ENCODE measurements around the gene MSI1. TPM values are rescaled to one million over a fixed set of nuclear protein-coding genes. Genes with fewer than 3 reads are reported as not detected.

Gene MSI1
- total and polyA plus RNA-seq, 2 of the 13 experiments (the other 11 are each of a cell fraction or from before 2014, with no cell fraction given), result 0.09 to 0.46 TPM

DNA sequence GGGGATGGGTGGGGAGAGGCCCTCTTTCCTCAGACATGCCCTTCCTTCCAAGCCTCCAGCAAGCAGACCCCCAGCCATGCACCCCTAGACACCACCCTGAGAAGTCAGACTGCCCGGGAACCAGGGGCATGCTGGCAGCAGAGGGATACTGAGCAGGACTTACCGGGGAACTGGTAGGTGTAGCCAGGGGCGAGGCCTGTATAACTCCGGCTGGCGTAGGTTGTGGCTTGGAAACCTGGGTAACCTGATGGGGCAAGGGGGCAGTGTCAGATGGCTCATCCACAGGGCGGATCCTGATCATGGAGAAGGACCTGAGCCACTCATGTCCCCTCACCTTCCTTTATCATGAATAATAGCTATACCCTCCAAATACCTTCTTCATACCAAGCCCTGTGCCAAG lies 15.8 kb downstream of the MSI1 start:
- TF ChIP-seq, protein P1, sequence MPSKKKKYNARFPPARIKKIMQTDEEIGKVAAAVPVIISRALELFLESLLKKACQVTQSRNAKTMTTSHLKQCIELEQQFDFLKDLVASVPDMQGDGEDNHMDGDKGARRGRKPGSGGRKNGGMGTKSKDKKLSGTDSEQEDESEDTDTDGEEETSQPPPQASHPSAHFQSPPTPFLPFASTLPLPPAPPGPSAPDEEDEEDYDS (CRISPR knock-in tag; IDR thresholded peaks at IDR 0.05), result no peak
- no peak overlapping the region for H3K27ac ChIP-seq (ENCODE audit: extremely low read length, insufficient read depth, low read length)
- no peak overlapping the region for H3K4me2 ChIP-seq (ENCODE audit: low read depth, low read length)
- H3K36me3 ChIP-seq (replicated peaks in 1 of 2; ENCODE audit: control insufficient read depth in 1 of 2, insufficient read depth in 2 of 2, low read length in 2 of 2), result no peaks in the 10 kb centered on the region
- H4K20me1 ChIP-seq (ENCODE audit: insufficient read depth, low read length), result no peaks in the 10 kb centered on the region
- H3K9me3 ChIP-seq (ENCODE audit: low read length), result no peaks in the 10 kb centered on the region
- ChIA-PET CTCF (ENCODE audit: low intra/inter-chr PET ratio, low total read pairs) (no interaction called here), POLR2A (no interaction called here)
- ATAC-seq (no peak), DNase-seq (ENCODE audit: low spot score) (no peak), FAIRE-seq (no peak)
- in situ Hi-C loops (cut with HindIII; ENCODE audit: extremely low pct_ligation_motif_present, low pct_unique_long_range_greater_than_20kb) (no loop called here), intact Hi-C loops (cut with micrococcal nuclease; ENCODE audit: unreplicated experiment) (no loop called here)
- H3K27me3 ChIP-seq (ENCODE audit: control insufficient read depth in 1 of 2, insufficient read depth in 2 of 2, low read length in 2 of 2), result no peaks in the 10 kb centered on the region
- BruUV-seq (replicated peaks), result no TSS peak
- no peak overlapping the region for H2AFZ ChIP-seq (ENCODE audit: low read length)
- H3K4me1 ChIP-seq (ENCODE audit: insufficient read depth, low read length), result no peaks in the 10 kb centered on the region
- 89% methylated on average over 3 of the region's 6 CpGs for WGBS (ENCODE audit: low lambda C conversion rate)
- H3K9ac ChIP-seq (ENCODE audit: insufficient read depth, low read depth, low read length), result no peak overlapping the region
- no peak overlapping the region for H3K4me3 ChIP-seq (replicated peaks in 1 of 3; ENCODE audit: insufficient read depth in 1 of 3, low read depth in 2 of 3, low read length in 3 of 3)
- no peaks in the 10 kb centered on the region for H3K79me2 ChIP-seq (ENCODE audit: insufficient read depth, low read length)

DNA sequence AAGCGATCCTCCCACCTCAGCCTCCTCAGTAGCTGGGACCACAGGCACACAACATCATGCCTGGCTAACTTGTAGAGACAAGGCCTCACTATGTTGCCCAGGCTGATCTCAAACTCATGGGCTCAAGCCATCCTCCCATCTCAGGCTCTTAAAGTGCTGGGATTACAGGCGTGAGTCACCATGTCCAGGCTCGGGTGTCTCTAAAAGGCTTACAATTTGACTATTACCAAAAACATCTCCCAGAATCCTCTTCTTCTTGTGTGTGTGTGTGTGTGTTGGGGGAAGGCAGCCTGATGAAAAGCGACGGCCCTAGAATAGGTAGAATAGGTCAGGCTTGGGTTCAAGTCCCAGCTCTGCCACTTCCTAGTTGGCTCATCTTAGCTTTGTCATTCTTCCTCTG lies 16.8 kb downstream of the MSI1 start:
- no TSS peak for BruUV-seq (replicated peaks)
- ATAC-seq (no peak), FAIRE-seq (no peak), DNase-seq (ENCODE audit: low spot score) (no peak)
- Histone ChIP-seq H3K9me3 (ENCODE audit: low read length) (no peaks in the 10 kb centered on the region), H3K4me1 (ENCODE audit: insufficient read depth, low read length) (no peaks in the 10 kb centered on the region), H3K4me2 (ENCODE audit: low read depth, low read length) (no peak overlapping the region), H3K27ac (ENCODE audit: extremely low read length, insufficient read depth, low read length) (no peak overlapping the region), H3K9ac (ENCODE audit: insufficient read depth, low read depth, low read length) (no peak overlapping the region), H3K36me3 (replicated peaks in 1 of 2; ENCODE audit: control insufficient read depth in 1 of 2, insufficient read depth in 2 of 2, low read length in 2 of 2) (no peaks in the 10 kb centered on the region), H3K79me2 (ENCODE audit: insufficient read depth, low read length) (no peaks in the 10 kb centered on the region), H3K4me3 (replicated peaks in 1 of 3; ENCODE audit: insufficient read depth in 1 of 3, low read depth in 2 of 3, low read length in 3 of 3) (no peak overlapping the region), H4K20me1 (ENCODE audit: insufficient read depth, low read length) (no peaks in the 10 kb centered on the region), H2AFZ (ENCODE audit: low read length) (no peak overlapping the region), H3K27me3 (ENCODE audit: control insufficient read depth in 1 of 2, insufficient read depth in 2 of 2, low read length in 2 of 2) (no peaks in the 10 kb centered on the region)
- CTCF ChIA-PET (ENCODE audit: low intra/inter-chr PET ratio, low total read pairs), result no interaction called here
- TF ChIP-seq ZNF841 (CRISPR knock-in tag; IDR thresholded peaks at IDR 0.05; ENCODE audit: borderline replicate concordance) (no peak), AGO1 (IDR thresholded peaks at IDR 0.05; ENCODE audit: low read depth, low read length, poor library complexity, severe bottlenecking) (no peak), ZNF746 (CRISPR knock-in tag; IDR thresholded peaks at IDR 0.05) (no peak), ZNF446 (CRISPR knock-in tag; IDR thresholded peaks at IDR 0.05) (no peak), CHD2 (IDR thresholded peaks at IDR 0.05; ENCODE audit: low read depth, low read length) (no peak), GLI4 (CRISPR knock-in tag; IDR thresholded peaks at IDR 0.05; ENCODE audit: borderline replicate concordance) (no peak), HES4 (CRISPR knock-in tag; IDR thresholded peaks at IDR 0.05; ENCODE audit: borderline replicate concordance) (no peak), HCFC1 (IDR thresholded peaks at IDR 0.05; ENCODE audit: low read depth, low read length) (no peak), ATM (IDR thresholded peaks at IDR 0.05; ENCODE audit: borderline replicate concordance) (no peak), SIX1 (CRISPR knock-in tag; IDR thresholded peaks at IDR 0.05; ENCODE audit: borderline replicate concordance) (no peak)
- TF ChIP-seq, protein P2, sequence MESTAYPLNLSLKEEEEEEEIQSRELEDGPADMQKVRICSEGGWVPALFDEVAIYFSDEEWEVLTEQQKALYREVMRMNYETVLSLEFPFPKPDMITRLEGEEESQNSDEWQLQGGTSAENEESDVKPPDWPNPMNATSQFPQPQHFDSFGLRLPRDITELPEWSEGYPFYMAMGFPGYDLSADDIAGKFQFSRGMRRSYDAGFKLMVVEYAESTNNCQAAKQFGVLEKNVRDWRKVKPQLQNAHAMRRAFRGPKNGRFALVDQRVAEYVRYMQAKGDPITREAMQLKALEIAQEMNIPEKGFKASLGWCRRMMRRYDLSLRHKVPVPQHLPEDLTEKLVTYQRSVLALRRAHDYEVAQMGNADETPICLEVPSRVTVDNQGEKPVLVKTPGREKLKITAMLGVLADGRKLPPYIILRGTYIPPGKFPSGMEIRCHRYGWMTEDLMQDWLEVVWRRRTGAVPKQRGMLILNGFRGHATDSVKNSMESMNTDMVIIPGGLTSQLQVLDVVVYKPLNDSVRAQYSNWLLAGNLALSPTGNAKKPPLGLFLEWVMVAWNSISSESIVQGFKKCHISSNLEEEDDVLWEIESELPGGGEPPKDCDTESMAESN (CRISPR knock-in tag; conservative IDR thresholded peaks at IDR 0.05), result no peak
- TF ChIP-seq, protein P3, sequence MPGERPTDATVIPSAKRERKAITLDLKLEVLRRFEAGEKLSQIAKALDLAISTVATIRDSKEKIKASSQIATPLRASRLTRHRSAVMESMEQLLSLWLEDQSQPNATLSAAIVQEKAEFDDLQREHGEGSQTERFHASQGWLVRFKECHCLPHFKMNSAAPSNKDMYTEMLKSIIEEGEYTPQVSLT (CRISPR knock-in tag; IDR thresholded peaks at IDR 0.05; ENCODE audit: borderline replicate concordance, low read depth), result no peak
- TF ChIP-seq, protein P4, sequence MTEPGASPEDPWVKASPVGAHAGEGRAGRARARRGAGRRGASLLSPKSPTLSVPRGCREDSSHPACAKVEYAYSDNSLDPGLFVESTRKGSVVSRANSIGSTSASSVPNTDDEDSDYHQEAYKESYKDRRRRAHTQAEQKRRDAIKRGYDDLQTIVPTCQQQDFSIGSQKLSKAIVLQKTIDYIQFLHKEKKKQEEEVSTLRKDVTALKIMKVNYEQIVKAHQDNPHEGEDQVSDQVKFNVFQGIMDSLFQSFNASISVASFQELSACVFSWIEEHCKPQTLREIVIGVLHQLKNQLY (CRISPR knock-in tag; IDR thresholded peaks at IDR 0.05), result no peak
- TF ChIP-seq, protein P5, sequence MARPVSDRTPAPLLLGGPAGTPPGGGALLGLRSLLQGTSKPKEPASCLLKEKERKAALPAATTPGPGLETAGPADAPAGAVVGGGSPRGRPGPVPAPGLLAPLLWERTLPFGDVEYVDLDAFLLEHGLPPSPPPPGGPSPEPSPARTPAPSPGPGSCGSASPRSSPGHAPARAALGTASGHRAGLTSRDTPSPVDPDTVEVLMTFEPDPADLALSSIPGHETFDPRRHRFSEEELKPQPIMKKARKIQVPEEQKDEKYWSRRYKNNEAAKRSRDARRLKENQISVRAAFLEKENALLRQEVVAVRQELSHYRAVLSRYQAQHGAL (CRISPR knock-in tag; IDR thresholded peaks at IDR 0.05; ENCODE audit: not compliant biosample characterization), result no peak
- WGBS (ENCODE audit: low lambda C conversion rate), result 67% methylated on average over 4 of the region's 5 CpGs
- POLR2A ChIA-PET, result no interaction called here
- intact Hi-C loops (cut with micrococcal nuclease; ENCODE audit: unreplicated experiment) (no loop called here), in situ Hi-C loops (cut with HindIII; ENCODE audit: extremely low pct_ligation_motif_present, low pct_unique_long_range_greater_than_20kb) (no loop called here)
